Measurements from ENCODE around the gene SIGLEC8.

The SIGLEC8 gene

GRCh38 chr19:51497666-51498065, 39.4 kb upstream of the SIGLEC8 start:
- no CpG with 5 or more reads among the region's 3 CpGs for WGBS, 2 donors (ENCODE audit: extremely low coverage in 2 of 2, insufficient read length in 2 of 2, insufficient replicate concordance in 1 of 2)
- Histone ChIP-seq H3K4me2 (ENCODE audit: insufficient read depth, low read length, poor library complexity, severe bottlenecking) (no peak overlapping the region), H2BK5ac (ENCODE audit: low read length) (no peak overlapping the region), H3K36me3 (replicated peaks in 1 of 2; ENCODE audit: control insufficient read depth in 2 of 2, insufficient read depth in 2 of 2, low read length in 2 of 2) (no peaks in the 10 kb centered on the region), H4K91ac (ENCODE audit: low read depth, low read length, poor library complexity) (no peak overlapping the region), H3K9ac (ENCODE audit: low read depth, low read length, poor library complexity) (no peak overlapping the region), H2BK120ac (ENCODE audit: low read depth, low read length) (no peak overlapping the region), H3K79me1 (ENCODE audit: low read depth, low read length) (no peaks in the 10 kb centered on the region), H2AFZ (ENCODE audit: low read length) (no peak overlapping the region), H3K9me3 (replicated peaks in 1 of 2; ENCODE audit: control insufficient read depth in 2 of 2, insufficient read depth in 1 of 2, low read depth in 1 of 2, low read length in 2 of 2) (peaks cover 0 to 45% of the 10 kb centered on the region in 2 donors), H3K23ac (ENCODE audit: low read depth, low read length, poor library complexity) (no peak overlapping the region), H2BK15ac (ENCODE audit: low read length) (no peak overlapping the region), H3K27me3 (ENCODE audit: control insufficient read depth in 3 of 3, insufficient read depth in 3 of 3, low read depth in 1 of 3, low read length in 3 of 3) (peaks cover 0 to 6% (median 1%) of the 10 kb centered on the region in 3 experiments), H3K4me3 (ENCODE audit: low read length in 2 of 2) (peak overlapping the region in 1 of 2 donors; percentile 68), H3K14ac (ENCODE audit: low read length) (peak overlapping the region; percentile 25), H3K18ac (ENCODE audit: low read length) (no peak overlapping the region), H3K4me1 (ENCODE audit: control insufficient read depth in 2 of 2, insufficient read depth in 1 of 2, low read depth in 1 of 2, low read length in 2 of 2) (no peaks in the 10 kb centered on the region), H2AK5ac (ENCODE audit: low read depth, low read length) (no peak overlapping the region), H4K8ac (ENCODE audit: low read depth, low read length) (no peak overlapping the region), H2BK12ac (ENCODE audit: low read length) (no peak overlapping the region), H3K27ac (replicated peaks; ENCODE audit: low read length) (no peak overlapping the region), H3K4ac (ENCODE audit: low read length) (no peak overlapping the region)
- DNase-seq (ENCODE audit: low spot score): no peak

- Histone ChIP-seq H3K79me1 (ENCODE audit: low read depth, low read length) (no peaks in the 10 kb centered on the region), H4K8ac (ENCODE audit: low read depth, low read length) (no peak overlapping the region), H3K9me3 (replicated peaks in 1 of 2; ENCODE audit: control insufficient read depth in 2 of 2, insufficient read depth in 1 of 2, low read depth in 1 of 2, low read length in 2 of 2) (peaks cover 0 to 33% of the 10 kb centered on the region in 2 donors), H4K91ac (ENCODE audit: low read depth, low read length, poor library complexity) (no peak overlapping the region), H3K4me3 (ENCODE audit: low read length in 2 of 2) (no peak overlapping the region), H3K23ac (ENCODE audit: low read depth, low read length, poor library complexity) (no peak overlapping the region), H2BK5ac (ENCODE audit: low read length) (no peak overlapping the region), H2BK15ac (ENCODE audit: low read length) (no peak overlapping the region), H3K18ac (ENCODE audit: low read length) (no peak overlapping the region), H3K14ac (ENCODE audit: low read length) (no peak overlapping the region), H2AFZ (ENCODE audit: low read length) (no peak overlapping the region), H2BK12ac (ENCODE audit: low read length) (no peak overlapping the region), H3K4me2 (ENCODE audit: insufficient read depth, low read length, poor library complexity, severe bottlenecking) (no peak overlapping the region), H2AK5ac (ENCODE audit: low read depth, low read length) (no peak overlapping the region), H3K27me3 (ENCODE audit: control insufficient read depth in 3 of 3, insufficient read depth in 3 of 3, low read depth in 1 of 3, low read length in 3 of 3) (peaks cover 0 to 6% (median 0%) of the 10 kb centered on the region in 3 experiments), H3K36me3 (replicated peaks in 1 of 2; ENCODE audit: control insufficient read depth in 2 of 2, insufficient read depth in 2 of 2, low read length in 2 of 2) (no peaks in the 10 kb centered on the region), H3K4me1 (ENCODE audit: control insufficient read depth in 2 of 2, insufficient read depth in 1 of 2, low read depth in 1 of 2, low read length in 2 of 2) (no peaks in the 10 kb centered on the region), H3K27ac (replicated peaks; ENCODE audit: low read length) (no peak overlapping the region), H3K4ac (ENCODE audit: low read length) (no peak overlapping the region), H2BK120ac (ENCODE audit: low read depth, low read length) (no peak overlapping the region), H3K9ac (ENCODE audit: low read depth, low read length, poor library complexity) (no peak overlapping the region)
- DNase-seq (ENCODE audit: low spot score): no peak
- WGBS, 2 donors (ENCODE audit: extremely low coverage in 2 of 2, insufficient read length in 2 of 2, insufficient replicate concordance in 1 of 2): no CpG with 5 or more reads among the region's 2 CpGs
Measured at GRCh38 chr19:51493776-51494175, 35.5 kb upstream of the SIGLEC8 start.

GRCh38 chr19:51491586-51491985, 33.3 kb upstream of the SIGLEC8 start:
- Histone ChIP-seq H2BK5ac (ENCODE audit: low read length) (no peak overlapping the region), H4K91ac (ENCODE audit: low read depth, low read length, poor library complexity) (no peak overlapping the region), H3K4me2 (ENCODE audit: insufficient read depth, low read length, poor library complexity, severe bottlenecking) (no peak overlapping the region), H2BK120ac (ENCODE audit: low read depth, low read length) (no peak overlapping the region), H2BK12ac (ENCODE audit: low read length) (no peak overlapping the region), H3K27ac (replicated peaks; ENCODE audit: low read length) (no peak overlapping the region), H3K23ac (ENCODE audit: low read depth, low read length, poor library complexity) (no peak overlapping the region), H3K4ac (ENCODE audit: low read length) (no peak overlapping the region), H2BK15ac (ENCODE audit: low read length) (no peak overlapping the region), H3K18ac (ENCODE audit: low read length) (no peak overlapping the region), H3K4me3 (ENCODE audit: low read length in 2 of 2) (no peak overlapping the region), H3K9ac (ENCODE audit: low read depth, low read length, poor library complexity) (no peak overlapping the region), H3K36me3 (replicated peaks in 1 of 2; ENCODE audit: control insufficient read depth in 2 of 2, insufficient read depth in 2 of 2, low read length in 2 of 2) (no peaks in the 10 kb centered on the region), H3K79me1 (ENCODE audit: low read depth, low read length) (no peaks in the 10 kb centered on the region), H4K8ac (ENCODE audit: low read depth, low read length) (no peak overlapping the region), H3K14ac (ENCODE audit: low read length) (no peak overlapping the region), H3K9me3 (replicated peaks in 1 of 2; ENCODE audit: control insufficient read depth in 2 of 2, insufficient read depth in 1 of 2, low read depth in 1 of 2, low read length in 2 of 2) (peaks cover 0 to 21% of the 10 kb centered on the region in 2 donors), H3K4me1 (ENCODE audit: control insufficient read depth in 2 of 2, insufficient read depth in 1 of 2, low read depth in 1 of 2, low read length in 2 of 2) (no peaks in the 10 kb centered on the region), H3K27me3 (ENCODE audit: control insufficient read depth in 3 of 3, insufficient read depth in 3 of 3, low read depth in 1 of 3, low read length in 3 of 3) (peaks cover 0 to 6% (median 0%) of the 10 kb centered on the region in 3 experiments), H2AFZ (ENCODE audit: low read length) (no peak overlapping the region), H2AK5ac (ENCODE audit: low read depth, low read length) (no peak overlapping the region)
- WGBS, 2 donors (ENCODE audit: extremely low coverage in 2 of 2, insufficient read length in 2 of 2, insufficient replicate concordance in 1 of 2): no CpG with 5 or more reads among the region's 7 CpGs
- DNase-seq (ENCODE audit: low spot score): no peak

GRCh38 chr19:51490676-51491075, 32.4 kb upstream of the SIGLEC8 start:
- Histone ChIP-seq H3K23ac (ENCODE audit: low read depth, low read length, poor library complexity) (no peak overlapping the region), H3K4me3 (ENCODE audit: low read length in 2 of 2) (no peak overlapping the region)
- no peak for DNase-seq (ENCODE audit: low spot score)

More at GRCh38 chr19:51490676-51491075, 32.4 kb upstream of the SIGLEC8 start:
- Histone ChIP-seq H3K27me3 (ENCODE audit: control insufficient read depth in 3 of 3, insufficient read depth in 3 of 3, low read depth in 1 of 3, low read length in 3 of 3) (peaks cover 0 to 6% (median 0%) of the 10 kb centered on the region in 3 experiments), H2BK15ac (ENCODE audit: low read length) (no peak overlapping the region), H4K91ac (ENCODE audit: low read depth, low read length, poor library complexity) (no peak overlapping the region), H2AFZ (ENCODE audit: low read length) (no peak overlapping the region), H3K36me3 (replicated peaks in 1 of 2; ENCODE audit: control insufficient read depth in 2 of 2, insufficient read depth in 2 of 2, low read length in 2 of 2) (no peaks in the 10 kb centered on the region), H3K9me3 (replicated peaks in 1 of 2; ENCODE audit: control insufficient read depth in 2 of 2, insufficient read depth in 1 of 2, low read depth in 1 of 2, low read length in 2 of 2) (peaks cover 0 to 25% of the 10 kb centered on the region in 2 donors), H3K18ac (ENCODE audit: low read length) (no peak overlapping the region), H3K27ac (replicated peaks; ENCODE audit: low read length) (no peak overlapping the region), H2BK12ac (ENCODE audit: low read length) (no peak overlapping the region), H3K79me1 (ENCODE audit: low read depth, low read length) (no peaks in the 10 kb centered on the region), H3K9ac (ENCODE audit: low read depth, low read length, poor library complexity) (no peak overlapping the region), H2AK5ac (ENCODE audit: low read depth, low read length) (no peak overlapping the region), H3K4me2 (ENCODE audit: insufficient read depth, low read length, poor library complexity, severe bottlenecking) (no peak overlapping the region), H3K4ac (ENCODE audit: low read length) (no peak overlapping the region), H3K4me1 (ENCODE audit: control insufficient read depth in 2 of 2, insufficient read depth in 1 of 2, low read depth in 1 of 2, low read length in 2 of 2) (no peaks in the 10 kb centered on the region), H2BK120ac (ENCODE audit: low read depth, low read length) (no peak overlapping the region), H2BK5ac (ENCODE audit: low read length) (no peak overlapping the region), H3K14ac (ENCODE audit: low read length) (no peak overlapping the region), H4K8ac (ENCODE audit: low read depth, low read length) (no peak overlapping the region)
- WGBS, 2 donors (ENCODE audit: extremely low coverage in 2 of 2, insufficient read length in 2 of 2, insufficient replicate concordance in 1 of 2): no CpG with 5 or more reads among the region's 14 CpGs
